IMR-90 (cell line): ENCODE data around the gene LYRM2. TPM values are rescaled to one million over a fixed set of nuclear protein-coding genes. Genes with fewer than 3 reads are reported as not detected.

ENCODE experiments used
- ATAC-seq: fragments of 200-7000 bp; cut with Tn5 transposase; 2 replicates; pipeline ENCODE4 v1.9.1; 2020; ENCODE audit warnings: low read depth, mild to moderate bottlenecking, moderate library complexity
- BruUV-seq: library from RNA; stranded (reverse); fragments of 400-500 nt; replicated peaks from 2 replicates; lab custom pipeline; 2021; lab: Mats Ljungman, UMichigan
- CTCF ChIA-PET: fragments of 300-600 bp; formaldehyde crosslinking; extraction: SDS; loops from one replicate; lab custom pipeline; 2021; ENCODE audit warnings: antibody characterized with exemption; lab: Yijun Ruan, JAX
- POLR2A ChIA-PET: fragments of 300-600 bp; sonication (Branson Sonifier 250); formaldehyde crosslinking; loops from one replicate; lab custom pipeline; 2022; ENCODE audit warnings: antibody characterized with exemption; ENCODE audit not compliant: unreplicated experiment; lab: Charles Lee
- DNase-seq: peaks from one replicate; pipeline ENCODE4 v3.0.0; 2013
- H2AFZ ChIP-seq: replicated peaks from 2 replicates; pipeline ENCODE3; 2013; ENCODE audit warnings: low read length, mild to moderate bottlenecking; ENCODE audit not compliant: poor library complexity
- H2AK5ac ChIP-seq: 2 replicates; pipeline ENCODE4 v1.6.1; 2013; ENCODE audit warnings: low read depth, low read length, inconsistent platforms
- H2AK9ac ChIP-seq: replicated peaks from 2 replicates; pipeline ENCODE3; 2013; ENCODE audit warnings: mild to moderate bottlenecking, low read depth, low read length, moderate library complexity; ENCODE audit not compliant: poor library complexity
- H2BK120ac ChIP-seq: 2 replicates; pipeline ENCODE4 v1.6.1; 2013; ENCODE audit warnings: low read depth, low read length, inconsistent platforms
- H2BK15ac ChIP-seq: 3 replicates; pipeline ENCODE4 v1.6.1; 2013; ENCODE audit warnings: low read depth, low read length, inconsistent platforms
- H2BK20ac ChIP-seq: 2 replicates; pipeline ENCODE4 v1.6.1; 2013; ENCODE audit warnings: low read depth, mild to moderate bottlenecking, inconsistent platforms, low read length, moderate library complexity
- H2BK5ac ChIP-seq: 2 replicates; pipeline ENCODE4 v1.6.1; 2013; ENCODE audit warnings: mild to moderate bottlenecking, low read depth, low read length, inconsistent platforms; ENCODE audit not compliant: poor library complexity, severe bottlenecking
- H3K14ac ChIP-seq: replicated peaks from 2 replicates; pipeline ENCODE4 v1.6.1; 2013; ENCODE audit warnings: low read depth, low read length, inconsistent platforms
- H3K18ac ChIP-seq: 2 replicates; pipeline ENCODE4 v1.6.1; 2013; ENCODE audit warnings: low read depth, low read length, control low read depth
- H3K23ac ChIP-seq: 2 replicates; pipeline ENCODE4 v1.6.1; 2013; ENCODE audit warnings: low read depth, low read length, inconsistent platforms
- H3K27ac ChIP-seq: 2 replicates; pipeline ENCODE4 v1.5.1; 2013; ENCODE audit warnings: mild to moderate bottlenecking, control low read depth, low read length; ENCODE audit not compliant: insufficient read depth
- H3K27me3 ChIP-seq: 2 replicates; pipeline ENCODE4 v1.6.1; 2013; ENCODE audit warnings: low read length; ENCODE audit not compliant: control insufficient read depth, insufficient read depth
- H3K36me3 ChIP-seq: 2 replicates; pipeline ENCODE4 v1.6.1; 2013; ENCODE audit warnings: low read length, mixed read lengths; ENCODE audit not compliant: control insufficient read depth, insufficient read depth
- H3K4ac ChIP-seq: 2 replicates; pipeline ENCODE4 v1.6.1; 2013; ENCODE audit warnings: low read depth, low read length, inconsistent platforms
- H3K4me1 ChIP-seq: 2 replicates; pipeline ENCODE4 v1.6.1; 2013; ENCODE audit warnings: low read length, mixed read lengths; ENCODE audit not compliant: control insufficient read depth, insufficient read depth
- H3K4me2 ChIP-seq: 2 replicates; pipeline ENCODE4 v1.6.1; 2013; ENCODE audit warnings: low read depth, mild to moderate bottlenecking, control low read depth, low read length, moderate library complexity
- H3K4me3 ChIP-seq: 2 replicates; pipeline ENCODE4 v1.5.1; 2013; ENCODE audit warnings: low read depth, mild to moderate bottlenecking, control low read depth, low read length, moderate library complexity; ENCODE audit not compliant: insufficient read depth
- H3K56ac ChIP-seq: 2 replicates; pipeline ENCODE4 v1.6.1; 2013; ENCODE audit warnings: low read length, inconsistent platforms; ENCODE audit not compliant: insufficient read depth; ENCODE audit errors: extremely low read depth
- H3K79me1 ChIP-seq, 2 experiments: 2 replicates each; pipeline ENCODE4 v1.6.1; 2013; ENCODE audit warnings: low read length in 2 of 2, inconsistent platforms in 1 of 2, low read depth in 1 of 2
- H3K9ac ChIP-seq: 2 replicates; pipeline ENCODE4 v1.6.1; 2013; ENCODE audit warnings: low read depth, low read length, control low read depth
- H3K9me1 ChIP-seq: 2 replicates; pipeline ENCODE4 v1.6.1; 2013; ENCODE audit warnings: low read length, inconsistent platforms; ENCODE audit not compliant: insufficient read depth
- H3K9me3 ChIP-seq: 2 replicates; pipeline ENCODE4 v1.6.1; 2013; ENCODE audit warnings: low read length; ENCODE audit not compliant: control insufficient read depth, insufficient read depth
- H4K20me1 ChIP-seq: 2 replicates; pipeline ENCODE4 v1.6.1; 2013; ENCODE audit warnings: low read length, inconsistent platforms; ENCODE audit not compliant: insufficient read depth
- H4K5ac ChIP-seq: 2 replicates; pipeline ENCODE4 v1.6.1; 2013; ENCODE audit warnings: mild to moderate bottlenecking, low read depth, low read length, control low read depth
- H4K8ac ChIP-seq, 2 experiments: 2 replicates each; pipeline ENCODE4 v1.6.1; 2013; ENCODE audit warnings: low read depth in 2 of 2, low read length in 2 of 2, control low read depth in 1 of 2, inconsistent platforms in 1 of 2
- H4K91ac ChIP-seq: 2 replicates; pipeline ENCODE4 v1.6.1; 2013; ENCODE audit warnings: low read depth, low read length, inconsistent platforms; ENCODE audit not compliant: insufficient read depth
- BHLHE40 ChIP-seq: fragments of 150-350 bp; IDR thresholded peaks from 2 replicates; pipeline ENCODE4 v1.6.1; 2016; ENCODE audit warnings: mild to moderate bottlenecking, low read depth, low read length
- CEBPB ChIP-seq: IDR thresholded peaks from 2 replicates; pipeline ENCODE4 v1.6.1; 2012; ENCODE audit warnings: low read depth, low read length, improper control_type of control experiment
- CHD1 ChIP-seq: IDR thresholded peaks from 2 replicates; pipeline ENCODE4 v1.6.1; 2012; ENCODE audit warnings: low read depth, low read length, improper control_type of control experiment
- CTCF ChIP-seq: conservative IDR thresholded peaks from 2 replicates; pipeline ENCODE4 v1.5.1; 2012; ENCODE audit warnings: mild to moderate bottlenecking, low read depth, low read length, improper control_type of control experiment
- ELK1 ChIP-seq: fragments of 150-350 bp; IDR thresholded peaks from 2 replicates; pipeline ENCODE4 v1.6.1; 2016; ENCODE audit warnings: low read depth, mild to moderate bottlenecking, low read length, moderate library complexity, borderline replicate concordance
- FOS ChIP-seq: fragments of 150-350 bp; IDR thresholded peaks from 2 replicates; pipeline ENCODE4 v1.6.1; 2016; ENCODE audit warnings: low read depth, low read length
- MAFK ChIP-seq: IDR thresholded peaks from 2 replicates; pipeline ENCODE4 v1.6.1; 2012; ENCODE audit warnings: low read depth, low read length, improper control_type of control experiment
- MAZ ChIP-seq: IDR thresholded peaks from 2 replicates; pipeline ENCODE4 v1.6.1; 2012; ENCODE audit warnings: low read depth, mild to moderate bottlenecking, low read length, improper control_type of control experiment, moderate library complexity, borderline replicate concordance
- MXI1 ChIP-seq: IDR thresholded peaks from 2 replicates; pipeline ENCODE4 v1.6.1; 2012; ENCODE audit warnings: low read depth, mild to moderate bottlenecking, low read length, moderate library complexity, borderline replicate concordance
- NFE2L2 ChIP-seq: fragments of 150-350 bp; IDR thresholded peaks from 2 replicates; pipeline ENCODE4 v1.6.1; 2016; ENCODE audit warnings: low read depth, mild to moderate bottlenecking, low read length
- POLR2A ChIP-seq: IDR thresholded peaks from 2 replicates; pipeline ENCODE4 v1.6.1; 2012; ENCODE audit warnings: mild to moderate bottlenecking, low read depth, low read length
- RAD21 ChIP-seq: IDR thresholded peaks from 2 replicates; pipeline ENCODE4 v1.6.1; 2012; ENCODE audit warnings: low read length, improper control_type of control experiment
- RCOR1 ChIP-seq: IDR thresholded peaks from 2 replicates; pipeline ENCODE4 v1.6.1; 2012; ENCODE audit warnings: mild to moderate bottlenecking, low read length, improper control_type of control experiment; ENCODE audit not compliant: insufficient replicate concordance
- RFX5 ChIP-seq: IDR thresholded peaks from 2 replicates; pipeline ENCODE4 v1.8.0; 2012; ENCODE audit warnings: low read depth, mild to moderate bottlenecking, low read length, moderate library complexity
- SMC3 ChIP-seq: fragments of 150-350 bp; IDR thresholded peaks from 2 replicates; pipeline ENCODE4 v1.6.1; 2016; ENCODE audit warnings: low read depth, mild to moderate bottlenecking, antibody characterized with exemption, low read length, moderate library complexity
- WGBS, 2 experiments: methylation state at CpG; one replicate each; pipeline versions ENCODE4 v1.1.5 to v1.1.7; 2013; ENCODE audit warnings: missing lambda C conversion rate in 2 of 2; ENCODE audit not compliant: insufficient read length in 1 of 2; ENCODE audit errors: extremely low coverage in 2 of 2; 5-methylcytosine and 5-hydroxymethylcytosine counted together
- dilution Hi-C: fragments of 300-500 bp; cut with HindIII; formaldehyde crosslinking; loops from one replicate; pipeline ENCODE4 v1.14.3; 2018; ENCODE audit warnings: low sequenced_read_pairs; ENCODE audit not compliant: unreplicated experiment
- in situ Hi-C: fragments of 300-500 bp; cut with MboI; formaldehyde crosslinking; loops from 3 replicates; pipeline ENCODE4 v1.14.3; 2019; ENCODE audit warnings: low sequenced_read_pairs, inconsistent platforms, mixed read lengths
- intact Hi-C: fragments of 100-400 bp; cut with micrococcal nuclease; formaldehyde crosslinking; loops from 2 replicates; pipeline ENCODE4 v1.10.0; 2022
- polyA plus RNA-seq, 3 experiments: library from polyadenylated mRNA; depleted of rRNA; stranded (reverse); fragments of >200 nt; gene quantifications; 2 replicates each; pipeline ENCODE4 v1.2.3, GENCODE V29; 2012; ENCODE audit warnings: low replicate concordance in 1 of 3
- total RNA-seq: library from RNA; depleted of rRNA; stranded (reverse); fragments of >200 nt; gene quantifications from 2 replicates; pipeline ENCODE4 v1.2.3, GENCODE V29; 2012
- TF ChIP-seq, protein P1 (sequence below): fragments of 150-350 bp; IDR thresholded peaks from 2 replicates; pipeline ENCODE4 v1.6.1; 2017; ENCODE audit warnings: mild to moderate bottlenecking, antibody characterized with exemption, low read length, low read depth

Gene LYRM2
- total and polyA plus RNA-seq, 2 of the 4 experiments (the other 2 are of a cell fraction), result 14.0 to 24.0 TPM

- Histone ChIP-seq H2BK5ac (no peak overlapping the region), H3K9me1 (0 out of 2 replicates have a peak, but pooled peaks cover 4% of the 10 kb centered on the region), H2AK5ac (no peak overlapping the region), H3K4me2 (no peak overlapping the region), H3K18ac (no peak overlapping the region), H3K27me3 (no peaks in the 10 kb centered on the region; the same call in 1 of the 2 replicates), H3K14ac (no peak overlapping the region), H4K91ac (no peak overlapping the region), H4K8ac (no peak overlapping the region), H2AK9ac (no peak overlapping the region), H3K9me3 (no peaks in the 10 kb centered on the region), H3K4ac (no peak overlapping the region), H3K36me3 (no peaks in the 10 kb centered on the region), H3K56ac (no peak overlapping the region), H3K79me1 (no peaks in the 10 kb centered on the region), H4K20me1 (no peaks in the 10 kb centered on the region), H2BK120ac (no peak overlapping the region), H3K27ac (no peak overlapping the region), H2BK15ac (no peak overlapping the region), H3K9ac (no peak overlapping the region), H4K5ac (no peak overlapping the region), H3K4me1 (no peaks in the 10 kb centered on the region), H2AFZ (no peak overlapping the region), H3K23ac (no peak overlapping the region), H2BK20ac (no peak overlapping the region), H3K4me3 (no peak overlapping the region)
- CTCF ChIA-PET, result no interaction called here
- WGBS, 2 experiments, result no CpG with 5 or more reads among the region's 4 CpGs
- POLR2A ChIA-PET, result no interaction called here
- in situ Hi-C loops, result no loop called here
- DNase-seq, result no peak
- no peak for ATAC-seq
- no TSS peak for BruUV-seq
- intact Hi-C loops, result no loop called here
- dilution Hi-C loops, result no loop called here
- TF ChIP-seq RCOR1, result no peak
- no peak for TF ChIP-seq BHLHE40
- no peak for TF ChIP-seq CHD1
- TF ChIP-seq SMC3, result no peak
- no peak for TF ChIP-seq ELK1
- TF ChIP-seq FOS, result no peak
- no peak for TF ChIP-seq MAZ
- TF ChIP-seq POLR2A, result no peak
- TF ChIP-seq RFX5, result no peak
- TF ChIP-seq NFE2L2, result no peak
- TF ChIP-seq CTCF, result no peak
- no peak for TF ChIP-seq MAFK
- TF ChIP-seq CEBPB, result no peak
- no peak for TF ChIP-seq RAD21
- TF ChIP-seq, protein P1, sequence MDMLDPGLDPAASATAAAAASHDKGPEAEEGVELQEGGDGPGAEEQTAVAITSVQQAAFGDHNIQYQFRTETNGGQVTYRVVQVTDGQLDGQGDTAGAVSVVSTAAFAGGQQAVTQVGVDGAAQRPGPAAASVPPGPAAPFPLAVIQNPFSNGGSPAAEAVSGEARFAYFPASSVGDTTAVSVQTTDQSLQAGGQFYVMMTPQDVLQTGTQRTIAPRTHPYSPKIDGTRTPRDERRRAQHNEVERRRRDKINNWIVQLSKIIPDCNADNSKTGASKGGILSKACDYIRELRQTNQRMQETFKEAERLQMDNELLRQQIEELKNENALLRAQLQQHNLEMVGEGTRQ, result no peak
- TF ChIP-seq MXI1, result no peak
These were observed 46.8 kb downstream of the LYRM2 start for GRCh38 chr6:89591745-89592144.
